ENCODE results near the gene GPR152.
"Not testable (repeated sequence)": the region's sequence is repeated elsewhere in the genome, so short reads cannot be mapped to it uniquely, and the experiment has no call there.

Gene GPR152

GRCh38 chr11:67482827-67483798, 30.6 kb upstream of the GPR152 start, which contains the start of gene AIP:
TSS of gene AIP (plus strand) at chr11:67483026. CDS start at chr11:67483159, 133 bp downstream.
- TF ChIP-seq CTCF (IDR thresholded peaks at IDR 0.05): no peak
- Histone ChIP-seq H3K27ac (peak within 1 kb of the TSS; percentile 77), H3K27me3 (ENCODE audit: control insufficient read depth, insufficient read depth, low read length) (no peaks in the 10 kb centered on the region), H3K4me2 (ENCODE audit: low read length) (peak within 1 kb of the TSS; percentile 91), H3K36me3 (ENCODE audit: control insufficient read depth, insufficient read depth, low read length) (no peaks in the 10 kb centered on the region), H3K79me2 (peaks cover 2% of the 10 kb centered on the region), H2AFZ (peak within 1 kb of the TSS; percentile 87), H3K4me1 (no peaks in the 10 kb centered on the region), H3K4me3 (ENCODE audit: low read depth, low read length) (peak within 1 kb of the TSS; percentile 82), H3K9ac (peak within 1 kb of the TSS; percentile 2), H3K9me3 (ENCODE audit: control insufficient read depth, low read length) (no peaks in the 10 kb centered on the region)

- H2AFZ ChIP-seq: peak overlapping the region; percentile 87
- H3K9ac ChIP-seq: peak overlapping the region; percentile 2
- H3K27ac ChIP-seq: peak overlapping the region; percentile 77
- H3K4me3 ChIP-seq (ENCODE audit: low read depth, low read length): peak overlapping the region; percentile 82
- H3K4me1 ChIP-seq: no peaks in the 10 kb centered on the region
- peaks cover 2% of the 10 kb centered on the region for H3K79me2 ChIP-seq
- peak overlapping the region; percentile 91 for H3K4me2 ChIP-seq (ENCODE audit: low read length)
- no peak for TF ChIP-seq CTCF (IDR thresholded peaks at IDR 0.05)
- H3K27me3 ChIP-seq (ENCODE audit: control insufficient read depth, insufficient read depth, low read length): no peaks in the 10 kb centered on the region
- no peaks in the 10 kb centered on the region for H3K9me3 ChIP-seq (ENCODE audit: control insufficient read depth, low read length)
- no peaks in the 10 kb centered on the region for H3K36me3 ChIP-seq (ENCODE audit: control insufficient read depth, insufficient read depth, low read length)
These were observed 29.8 kb upstream of the GPR152 start for GRCh38 chr11:67482275-67482826.

GRCh38 chr11:67477344-67478050, 25.0 kb upstream of the GPR152 start:
- H3K9me3 ChIP-seq (ENCODE audit: control insufficient read depth, low read length); H3K27ac ChIP-seq; H3K4me1 ChIP-seq; H3K4me2 ChIP-seq (ENCODE audit: low read length); H3K9ac ChIP-seq; H3K27me3 ChIP-seq (ENCODE audit: control insufficient read depth, insufficient read depth, low read length); H2AFZ ChIP-seq; H3K4me3 ChIP-seq (ENCODE audit: low read depth, low read length); H3K79me2 ChIP-seq; H3K36me3 ChIP-seq (ENCODE audit: control insufficient read depth, insufficient read depth, low read length): not testable (repeated sequence)

- H3K27ac ChIP-seq; H3K4me3 ChIP-seq (ENCODE audit: low read depth, low read length); H2AFZ ChIP-seq; H3K4me2 ChIP-seq (ENCODE audit: low read length); H3K9ac ChIP-seq; H3K27me3 ChIP-seq (ENCODE audit: control insufficient read depth, insufficient read depth, low read length); H3K9me3 ChIP-seq (ENCODE audit: control insufficient read depth, low read length); H3K36me3 ChIP-seq (ENCODE audit: control insufficient read depth, insufficient read depth, low read length); H3K79me2 ChIP-seq; H3K4me1 ChIP-seq: not testable (repeated sequence)
These were observed 24.2 kb upstream of the GPR152 start for GRCh38 chr11:67476692-67477091.

GRCh38 chr11:67472882-67473281, 20.4 kb upstream of the GPR152 start:
- no peaks in the 10 kb centered on the region for H3K27me3 ChIP-seq (ENCODE audit: control insufficient read depth, insufficient read depth, low read length)
- no peak overlapping the region for H3K4me3 ChIP-seq (ENCODE audit: low read depth, low read length)
- H3K36me3 ChIP-seq (ENCODE audit: control insufficient read depth, insufficient read depth, low read length): no peaks in the 10 kb centered on the region
- no peaks in the 10 kb centered on the region for H3K4me1 ChIP-seq
- no peaks in the 10 kb centered on the region for H3K9me3 ChIP-seq (ENCODE audit: control insufficient read depth, low read length)
- no peak overlapping the region for H3K4me2 ChIP-seq (ENCODE audit: low read length)
- no peak overlapping the region for H3K9ac ChIP-seq
- no peak overlapping the region for H2AFZ ChIP-seq
- no peak for TF ChIP-seq CTCF (IDR thresholded peaks at IDR 0.05)
- no peak overlapping the region for H3K27ac ChIP-seq
- no peaks in the 10 kb centered on the region for H3K79me2 ChIP-seq
